GDM1 (cell line): ENCODE data around the gene MLF2.

Experiments used
- DNase-seq: peaks from one replicate; lab custom pipeline; 2025; lab: John Stamatoyannopoulos, UW

MLF2 gene, protein sequence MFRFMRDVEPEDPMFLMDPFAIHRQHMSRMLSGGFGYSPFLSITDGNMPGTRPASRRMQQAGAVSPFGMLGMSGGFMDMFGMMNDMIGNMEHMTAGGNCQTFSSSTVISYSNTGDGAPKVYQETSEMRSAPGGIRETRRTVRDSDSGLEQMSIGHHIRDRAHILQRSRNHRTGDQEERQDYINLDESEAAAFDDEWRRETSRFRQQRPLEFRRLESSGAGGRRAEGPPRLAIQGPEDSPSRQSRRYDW

DNA sequence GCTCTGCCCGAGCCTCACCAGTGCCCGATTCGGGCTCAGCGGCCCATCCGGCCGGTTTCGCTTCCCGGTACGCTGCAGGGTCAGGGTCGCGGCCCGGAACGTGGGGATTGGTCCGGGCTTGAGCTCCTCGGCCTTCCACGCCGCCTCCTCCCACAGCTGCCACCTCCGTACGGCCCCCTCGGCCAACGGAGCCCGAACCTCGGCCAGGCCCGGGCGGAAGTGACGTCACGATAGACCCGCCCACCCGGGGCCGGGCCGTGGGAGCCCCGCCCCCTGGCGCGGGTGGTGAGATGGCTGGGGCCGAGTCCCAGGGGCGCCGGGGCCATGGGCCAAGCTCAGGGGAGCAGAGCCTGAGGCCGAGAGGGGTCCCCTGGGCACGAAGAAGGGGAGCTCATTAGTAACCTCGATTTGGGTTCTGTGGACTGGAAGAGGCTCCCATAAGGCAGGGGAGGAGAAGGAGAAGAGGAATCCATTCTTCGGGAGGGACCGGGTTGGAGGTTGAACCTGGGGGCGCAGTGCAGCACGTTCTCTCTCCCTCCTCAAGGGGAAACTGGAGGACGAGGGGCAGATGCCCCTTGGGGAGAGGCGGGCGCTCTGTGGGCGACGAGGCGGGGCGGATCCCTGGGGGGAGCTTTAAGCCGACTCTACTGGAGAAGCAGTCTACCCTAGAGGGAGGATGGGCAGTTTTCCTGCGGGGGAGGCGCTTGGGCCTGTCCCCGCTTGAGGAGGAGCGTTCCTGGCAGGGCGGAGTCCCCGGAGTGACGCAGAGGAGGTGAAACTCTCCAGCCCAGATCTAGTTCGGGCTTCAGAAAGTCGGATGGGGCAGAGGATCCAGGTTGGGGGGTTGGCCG is at the start of gene MLF2:
Gene MLF2, minus strand, starts transcription at position 221 of the 851 bp plus-strand sequence. CDS start 807 bp downstream, outside the sequence.
- DNase-seq: peak; percentile 97

DNA sequence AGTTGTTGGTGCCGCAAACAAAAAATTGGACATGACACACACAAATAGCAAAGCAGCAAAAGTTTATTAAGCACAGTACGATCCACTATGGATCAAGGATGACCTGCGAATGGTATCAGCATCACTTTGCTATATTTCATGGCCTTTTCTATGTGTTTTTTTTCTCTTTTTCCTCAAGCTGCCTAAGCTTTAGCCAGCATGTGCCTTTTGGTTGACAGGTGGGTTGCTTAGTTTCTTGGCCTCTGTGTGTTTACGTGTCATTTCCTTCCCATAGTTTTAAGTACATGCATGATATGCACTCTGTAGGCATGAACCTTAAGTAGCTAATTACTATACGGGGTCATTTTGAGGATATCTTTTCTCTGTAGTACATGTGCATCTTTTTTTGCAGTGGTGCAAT is 46.2 kb upstream of the MLF2 start:
- no peak for DNase-seq

DNA sequence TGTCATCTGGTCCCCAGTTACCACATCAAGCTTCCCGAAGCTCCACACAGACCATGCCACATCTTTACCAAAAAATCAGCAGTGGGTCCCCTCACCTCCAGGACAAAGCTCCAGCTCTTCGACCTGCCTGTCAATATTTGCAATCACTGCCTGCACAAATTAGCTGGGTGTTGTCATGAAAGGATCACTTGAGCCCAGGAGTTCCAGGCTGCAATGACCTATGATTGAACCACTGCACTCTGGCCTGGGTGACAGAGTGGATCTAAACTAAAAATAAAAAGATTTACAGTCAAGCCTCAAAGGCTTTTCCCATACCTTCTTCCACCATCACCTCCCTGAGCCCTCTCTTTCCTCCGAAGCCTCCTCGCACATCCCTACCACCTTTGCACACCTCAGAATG is 43.6 kb upstream of the MLF2 start:
- no peak for DNase-seq

DNA sequence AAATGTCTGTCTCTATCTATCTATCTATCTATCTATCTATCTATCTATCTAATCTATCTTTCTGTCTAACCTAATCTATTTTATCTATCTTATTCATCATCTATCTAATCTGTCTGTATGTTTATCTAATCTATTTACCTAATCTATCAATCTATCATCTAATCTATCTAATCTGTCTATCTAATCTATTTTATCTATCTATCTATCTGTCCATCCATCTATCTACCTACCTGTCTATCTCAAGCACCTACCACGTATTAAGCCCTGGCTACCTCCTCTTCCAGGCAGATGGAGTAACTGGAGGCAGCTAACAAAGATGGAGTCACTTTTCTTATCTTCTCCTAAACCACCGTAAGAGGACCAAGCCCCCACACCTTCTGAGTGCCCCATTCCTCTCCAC is 42.1 kb upstream of the MLF2 start:
- no peak for DNase-seq

DNA sequence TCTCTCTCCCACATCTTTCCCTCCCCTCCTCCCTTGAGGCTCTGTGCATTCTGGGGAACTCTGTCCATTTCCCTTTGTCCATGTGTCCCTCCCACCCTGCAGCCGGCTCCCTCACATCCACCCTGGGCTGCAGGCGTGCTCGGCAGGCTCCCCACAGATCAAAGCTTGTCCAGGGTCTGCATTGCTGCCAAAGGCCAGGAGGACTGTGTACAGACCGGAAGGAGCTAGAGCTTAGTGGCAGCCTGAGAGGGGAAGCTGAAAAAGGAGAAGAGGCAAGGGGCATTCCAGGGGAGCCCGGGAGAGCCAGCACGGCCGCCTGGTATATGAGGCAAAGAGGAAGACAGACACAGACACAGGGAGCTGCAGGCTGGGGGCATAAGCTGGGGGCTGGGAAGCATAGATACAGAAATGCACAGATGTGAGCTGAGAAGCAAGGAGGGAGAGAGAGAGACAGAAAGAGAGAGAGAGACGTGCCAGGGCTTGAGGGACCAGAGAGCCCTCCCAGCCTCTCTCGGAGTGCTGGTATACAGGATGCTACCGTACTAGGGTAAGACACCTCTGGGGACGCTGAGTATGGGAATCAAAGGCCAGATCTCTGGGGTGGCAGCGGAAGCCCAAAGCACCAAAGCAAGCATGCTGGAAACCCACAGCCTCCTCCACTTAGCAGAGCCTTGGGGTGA is 39.7 kb upstream of the MLF2 start:
- DNase-seq: peak; percentile 73

DNA sequence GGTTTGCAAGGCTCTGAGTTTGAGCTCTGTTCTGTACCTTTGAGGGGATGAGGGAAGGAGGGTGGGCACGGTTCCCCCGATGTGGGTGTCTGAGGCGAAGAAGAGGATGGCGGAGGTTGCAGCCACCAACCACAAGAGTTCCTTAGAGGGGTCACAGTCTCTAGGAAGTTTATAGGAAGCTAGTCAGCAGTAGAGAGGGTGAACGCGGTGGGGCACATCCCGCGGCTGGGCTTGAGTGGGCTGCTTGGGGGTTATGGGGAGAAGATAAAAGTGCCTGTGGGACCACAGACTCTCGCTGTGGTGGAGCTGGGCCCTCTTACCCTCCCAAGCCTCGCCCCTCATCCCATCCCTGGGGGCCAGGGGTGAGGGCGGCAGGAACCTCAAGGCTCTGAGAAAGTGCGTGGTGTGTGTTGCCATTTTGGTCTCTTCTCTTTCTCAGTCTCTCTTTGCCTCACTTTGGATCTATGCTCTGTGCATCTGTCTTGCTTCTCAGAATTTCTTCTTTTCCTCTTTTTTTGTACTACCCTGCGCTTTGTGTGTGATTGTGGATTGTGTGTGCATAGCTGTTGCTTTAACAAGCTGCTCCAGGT is 39.1 kb upstream of the MLF2 start:
- no peak for DNase-seq

DNA sequence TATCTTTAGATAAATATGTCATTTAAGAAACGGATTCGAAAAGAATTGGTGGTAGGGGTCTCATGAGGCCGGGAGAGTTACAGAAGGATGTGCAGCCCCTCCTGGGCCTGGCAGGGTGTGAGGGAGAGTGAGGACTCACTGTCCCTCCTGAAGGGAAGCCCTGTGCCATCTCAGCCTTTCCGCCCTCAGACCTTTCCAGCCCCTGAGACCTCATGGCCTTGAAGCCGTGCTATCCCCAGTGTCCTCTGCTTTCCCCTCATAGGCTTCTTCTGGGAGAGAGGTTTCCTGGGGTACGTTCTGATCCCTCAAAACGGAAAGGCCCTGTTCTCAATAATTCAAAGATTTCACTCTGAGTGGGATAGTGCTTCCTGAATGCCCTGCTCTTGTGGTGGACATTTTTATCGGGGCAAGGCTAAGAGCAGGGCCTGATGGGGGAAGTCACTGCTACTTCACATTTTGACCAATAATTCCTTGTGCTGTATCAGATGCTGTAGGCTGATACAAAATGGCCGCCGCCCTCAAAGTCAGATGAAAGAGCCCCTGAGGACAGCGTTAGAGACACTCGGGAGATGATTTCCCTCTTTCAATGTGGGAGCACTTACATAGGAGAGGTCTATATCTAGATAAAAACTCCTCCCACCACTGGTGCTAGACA is 37.7 kb upstream of the MLF2 start:
- no peak for DNase-seq

DNA sequence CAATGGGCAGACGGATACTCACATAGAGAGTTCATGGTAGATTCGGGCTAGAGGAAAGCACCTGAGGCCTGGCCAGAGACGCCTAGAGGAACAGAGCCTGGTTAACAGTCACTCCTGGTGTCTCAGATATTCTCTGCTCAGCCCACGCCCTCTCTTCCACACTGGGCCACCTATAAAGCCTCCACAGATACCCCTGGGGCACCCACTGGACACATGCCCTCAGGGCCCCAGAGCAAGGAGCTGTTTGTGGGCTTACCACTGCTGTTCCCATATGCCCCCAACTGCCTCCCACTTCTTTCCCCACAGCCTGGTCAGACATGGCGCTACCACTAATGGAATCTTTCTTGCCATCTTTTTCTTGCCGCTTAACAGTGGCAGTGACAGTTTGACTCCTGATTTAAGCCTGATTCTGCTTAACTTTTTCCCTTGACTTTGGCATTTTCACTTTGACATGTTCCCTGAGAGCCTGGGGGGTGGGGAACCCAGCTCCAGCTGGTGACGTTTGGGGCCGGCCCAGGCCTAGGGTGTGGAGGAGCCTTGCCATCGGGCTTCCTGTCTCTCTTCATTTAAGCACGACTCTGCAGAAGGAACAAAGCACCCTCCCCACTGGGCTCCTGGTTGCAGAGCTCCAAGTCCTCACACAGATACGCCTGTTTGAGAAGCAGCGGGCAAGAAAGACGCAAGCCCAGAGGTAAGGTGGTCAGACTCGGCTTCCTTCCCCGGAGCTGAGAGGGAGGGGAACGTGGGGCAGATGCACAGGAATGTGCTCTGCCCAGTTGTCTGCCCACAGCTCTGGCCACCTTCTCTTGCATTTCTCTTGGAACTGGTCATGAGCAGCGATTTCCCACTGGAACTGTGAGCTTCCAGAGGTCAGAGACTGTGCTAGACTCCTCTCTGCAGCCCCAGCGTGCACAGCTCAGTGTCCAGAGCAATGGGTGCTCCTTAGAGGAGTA is 36.3 kb upstream of the MLF2 start, which contains the start of gene CD4:
Gene CD4, plus strand, starts transcription at position 557 of the 953 bp plus-strand sequence. CDS start 10,611 bp downstream, outside the sequence.
- peak; percentile 65 for DNase-seq

DNA sequence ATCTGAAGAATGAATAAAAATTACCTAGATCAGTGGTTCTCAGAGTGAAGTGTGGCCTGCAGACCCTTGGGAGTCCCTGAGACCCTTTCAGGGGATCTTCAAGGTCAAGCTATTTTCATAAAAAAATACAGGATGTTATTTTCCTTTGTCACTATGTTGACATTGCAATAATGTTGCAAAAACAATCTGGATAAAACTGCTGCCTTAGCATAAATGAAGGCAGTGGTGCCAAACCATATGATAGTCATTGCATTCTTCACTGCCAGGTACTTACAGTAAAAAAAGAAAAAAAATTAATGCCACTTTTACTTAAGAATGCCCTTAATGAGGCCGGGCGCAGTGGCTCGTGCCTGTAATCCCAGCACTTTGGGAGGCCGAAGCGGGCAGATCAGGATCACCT is 34.4 kb upstream of the MLF2 start:
- DNase-seq: no peak

DNA sequence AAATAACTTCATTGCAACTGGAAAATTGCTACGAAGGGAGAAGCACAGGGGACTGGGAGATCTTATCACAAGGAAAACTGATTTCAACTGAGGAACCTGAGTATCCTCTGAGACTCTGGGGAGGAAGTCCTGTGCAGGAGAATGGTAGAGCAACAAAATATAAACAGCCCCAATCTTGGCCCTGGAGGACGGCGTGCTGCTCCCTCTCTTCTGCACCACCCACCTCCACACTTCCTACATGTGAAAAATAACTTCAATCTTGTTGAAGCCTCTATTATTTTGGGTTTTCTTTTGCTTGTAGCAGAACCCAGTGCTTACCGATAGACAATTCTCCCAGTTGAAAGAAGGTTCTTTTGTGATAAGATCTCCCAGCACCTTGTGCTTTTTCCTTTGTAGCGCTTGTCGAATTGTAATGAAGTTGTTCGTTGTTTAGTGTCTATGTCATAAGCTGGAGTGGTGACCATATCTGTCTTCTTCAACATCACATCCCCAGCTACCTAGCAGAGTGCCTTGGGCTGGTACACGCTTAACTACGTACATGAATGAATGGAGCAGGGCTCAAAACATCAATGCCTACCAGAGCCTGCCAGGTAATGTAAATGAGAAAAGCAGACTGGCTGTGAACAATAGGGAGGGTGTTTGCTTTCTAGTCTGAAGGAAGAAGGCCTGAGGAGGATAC is 33.6 kb upstream of the MLF2 start:
- DNase-seq: no peak

DNA sequence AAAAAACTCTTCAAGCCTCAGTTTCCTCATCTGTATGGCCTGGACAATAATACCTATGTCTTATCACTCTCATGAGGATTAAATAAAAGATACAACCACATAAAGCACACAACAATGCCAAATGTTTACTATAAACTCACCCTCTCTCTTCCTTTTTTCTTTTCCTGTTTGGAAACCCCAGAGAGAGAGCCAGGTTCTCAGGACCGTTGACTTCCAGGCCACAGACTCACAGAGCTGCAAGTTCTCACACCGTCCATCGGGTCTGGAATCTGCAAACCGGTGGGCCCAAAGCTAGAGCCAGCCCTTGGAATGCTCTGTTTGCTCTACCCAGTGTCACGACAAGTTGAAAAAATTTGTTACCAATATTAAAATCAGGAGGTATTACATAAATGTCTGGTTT is 31.8 kb upstream of the MLF2 start:
- DNase-seq: no peak

DNA sequence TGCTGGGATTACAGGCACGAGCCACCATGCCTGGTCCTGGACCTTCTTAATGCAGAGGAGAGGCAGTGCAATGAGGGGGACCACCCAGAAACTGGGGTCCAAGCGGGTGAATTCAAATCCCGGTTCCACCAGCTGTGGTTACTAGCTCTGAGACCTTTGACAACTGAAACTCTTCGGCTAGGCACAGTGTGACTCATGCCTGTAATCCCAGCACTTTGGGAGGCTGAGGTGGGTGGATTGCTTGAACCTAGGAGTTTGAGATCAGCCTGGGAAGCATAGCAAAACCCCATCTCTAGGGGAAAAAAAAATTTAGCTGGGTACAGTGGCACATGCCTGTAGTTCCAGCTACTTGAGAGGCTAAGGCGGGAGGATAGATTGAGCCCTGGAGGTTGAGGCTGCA is 31.4 kb upstream of the MLF2 start:
- no peak for DNase-seq

DNA sequence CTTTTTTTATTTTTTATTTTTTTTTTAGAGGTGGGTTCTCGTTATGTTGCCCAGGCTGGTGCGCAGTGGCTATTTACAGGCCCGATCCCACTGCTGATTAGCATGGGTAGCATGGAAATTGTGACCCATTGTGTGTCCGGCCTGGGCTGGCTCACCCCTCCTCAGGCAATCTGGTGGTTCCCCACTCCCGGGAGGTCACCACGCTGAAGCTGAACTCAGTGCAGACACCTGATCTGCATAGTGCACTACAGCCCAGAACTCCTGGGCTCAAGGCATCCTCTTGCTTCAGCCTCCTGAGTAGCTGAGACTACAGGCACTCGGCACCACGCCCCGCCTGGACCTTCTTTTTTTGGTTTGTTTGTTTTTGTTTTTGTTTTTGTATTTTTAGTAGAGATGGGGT is 30.9 kb upstream of the MLF2 start:
- no peak for DNase-seq

DNA sequence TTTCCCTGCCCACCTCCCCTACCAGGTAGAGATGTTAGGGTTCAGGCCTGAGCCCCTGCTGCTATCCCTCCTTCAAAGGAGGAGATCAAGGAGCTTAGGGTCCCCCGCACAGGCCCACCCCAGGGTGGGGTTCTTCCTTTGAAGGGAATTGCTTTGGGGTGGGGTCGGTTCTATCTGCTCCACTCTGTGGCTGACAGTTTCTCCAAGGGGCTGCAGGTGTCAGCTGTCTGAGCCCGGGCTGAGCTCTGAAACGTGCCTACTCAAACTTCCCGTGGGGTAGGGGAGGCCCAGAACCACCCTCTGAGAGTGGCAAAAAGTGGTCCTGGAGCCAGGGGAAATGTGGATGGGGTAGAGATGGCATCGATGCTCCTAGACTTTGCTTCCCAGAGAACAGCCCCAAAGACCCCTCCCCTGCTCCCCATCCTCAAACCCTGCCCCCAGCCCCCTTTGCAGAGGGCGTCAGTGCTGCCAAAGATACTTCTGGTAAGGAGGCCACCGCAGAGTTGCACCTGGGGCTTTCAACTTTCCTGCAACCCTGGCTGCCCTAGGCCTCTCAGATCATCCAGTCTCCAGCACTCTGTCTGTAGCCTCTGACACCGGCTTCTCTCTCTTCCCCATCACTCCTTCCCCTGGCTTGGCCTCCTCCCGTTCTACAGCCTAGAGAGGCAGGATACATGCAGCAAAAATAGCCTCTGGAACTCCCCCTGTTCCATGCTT is 30.1 kb upstream of the MLF2 start:
- no peak for DNase-seq

DNA sequence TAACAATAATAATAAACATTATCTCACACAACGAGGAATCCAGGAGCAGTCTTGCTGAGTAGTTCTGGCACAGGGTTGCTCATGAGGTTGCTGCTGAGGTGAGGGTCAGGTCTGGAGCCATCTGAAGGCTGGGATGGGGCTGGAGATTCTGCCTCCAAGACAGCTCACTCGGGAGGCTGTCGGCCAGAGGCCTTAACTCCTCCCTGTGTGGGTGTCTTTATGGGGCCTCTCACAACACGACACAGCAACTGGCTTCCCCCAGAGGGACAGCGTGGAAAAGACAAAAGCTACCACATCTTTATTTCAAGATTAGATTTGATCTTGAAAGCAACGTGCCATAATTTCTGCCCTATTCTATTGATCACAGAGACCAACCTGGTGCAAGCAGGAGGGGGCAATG is 29.2 kb upstream of the MLF2 start:
- DNase-seq: no peak

DNA sequence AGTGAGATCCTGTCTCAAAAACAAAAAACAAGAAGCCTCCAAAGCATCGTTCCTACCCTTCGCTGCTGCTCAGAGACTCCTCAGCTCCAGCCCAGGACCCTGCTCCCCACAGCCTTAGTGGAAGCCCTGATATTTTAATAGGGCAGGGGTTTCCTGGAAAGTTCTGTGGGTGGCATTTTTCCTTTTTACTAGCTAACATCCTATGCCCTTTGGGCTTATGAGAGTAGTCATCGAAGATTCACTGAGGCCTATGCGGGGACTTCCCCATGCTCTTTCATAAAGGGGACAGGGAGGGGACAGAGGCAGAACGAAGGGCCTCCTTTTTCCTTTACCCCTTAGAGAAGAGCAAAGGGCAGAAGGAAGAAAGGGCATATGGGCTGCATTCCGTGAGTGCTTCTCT is 27.6 kb upstream of the MLF2 start:
- DNase-seq: no peak

DNA sequence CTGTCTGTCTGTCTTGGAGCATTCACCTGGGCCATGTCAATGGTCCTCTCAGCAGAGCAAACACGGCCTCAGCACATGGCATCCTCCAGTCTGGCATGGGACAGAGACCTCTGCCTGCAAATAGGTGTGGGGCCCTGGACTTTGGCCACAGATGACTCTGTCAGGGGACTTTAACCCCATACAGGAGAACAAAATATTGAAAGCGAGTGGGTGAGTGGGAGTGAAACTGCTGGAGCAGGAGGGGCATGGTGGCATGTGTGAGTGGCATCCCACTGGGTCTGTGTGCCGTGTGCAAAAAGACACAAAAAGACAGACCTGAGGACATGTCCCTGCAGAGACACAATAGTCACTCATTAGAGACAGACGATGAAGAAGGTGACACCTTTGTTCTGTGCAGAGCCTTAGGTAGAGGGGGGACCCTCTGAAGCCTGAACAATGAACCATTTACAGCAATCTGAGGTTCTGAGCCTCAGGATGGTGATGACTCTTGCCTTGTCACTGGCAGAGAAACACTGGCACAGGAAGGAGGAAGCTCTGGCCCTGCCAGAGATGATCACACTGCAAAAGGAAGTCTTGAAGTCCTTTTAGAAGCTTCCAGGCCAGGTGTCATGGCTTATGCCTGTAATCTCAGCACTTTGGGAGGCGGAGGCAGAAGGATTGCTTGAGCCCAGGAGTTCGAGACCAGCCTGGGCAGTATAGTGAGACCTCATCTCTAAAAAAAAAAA is 26.9 kb upstream of the MLF2 start:
- no peak for DNase-seq

DNA sequence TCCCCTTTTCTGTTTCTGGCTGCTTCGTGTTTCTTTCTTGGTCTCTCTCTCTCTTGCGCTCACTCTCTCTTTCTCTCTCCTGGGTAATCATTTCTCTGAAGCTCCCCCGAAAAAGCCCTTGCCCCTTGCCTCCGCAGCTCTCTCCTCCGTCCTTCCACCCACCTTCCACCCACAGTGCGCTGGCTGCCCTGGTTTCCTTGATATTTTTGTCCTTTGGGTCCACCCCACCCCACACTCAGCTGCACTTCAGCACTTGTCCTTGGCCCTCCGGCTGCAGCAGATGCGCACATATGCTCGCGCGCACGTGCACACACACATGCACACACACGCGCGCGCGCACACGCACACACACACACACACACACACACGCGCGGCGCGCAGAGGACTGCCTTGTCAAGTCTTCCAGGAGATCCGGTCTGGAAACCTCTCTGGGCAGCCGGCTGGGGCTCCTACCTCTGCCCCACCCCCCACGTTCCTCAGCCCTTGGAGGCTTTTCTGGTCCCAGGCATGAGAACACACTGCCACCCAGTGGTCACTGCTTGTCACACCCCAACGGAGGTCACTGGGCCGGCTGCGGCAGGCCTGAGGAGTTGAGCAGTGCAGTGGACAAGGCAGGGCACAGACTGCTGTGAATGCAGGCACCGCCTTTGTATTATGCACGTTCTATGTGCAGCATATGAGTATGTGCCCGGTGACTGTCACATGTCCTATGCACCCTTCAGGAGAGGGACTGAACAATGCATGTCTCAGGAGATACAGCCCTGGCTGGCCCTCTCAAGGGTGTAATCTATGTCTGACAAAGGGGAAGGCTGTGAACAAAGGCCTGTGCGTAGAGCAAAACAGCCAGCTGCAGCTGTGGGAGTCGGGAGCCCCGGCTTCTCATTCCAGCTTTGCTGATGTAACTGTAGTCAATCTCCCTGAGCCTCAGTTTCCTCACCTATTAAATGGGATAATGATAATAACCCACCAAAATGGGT is 25.9 kb upstream of the MLF2 start:
- DNase-seq: peak; percentile 86
